K562 (cell line): ENCODE data around the gene TCFL5. TPM values are rescaled to one million over a fixed set of nuclear protein-coding genes. Genes with fewer than 3 reads are reported as not detected.

Experiments used
- CGGBP1 ChIP-seq: fragments of 250-450 bp; sonication (Bioruptor Pico); IDR thresholded peaks from 2 replicates; pipeline ENCODE4 v1.9.0; 2021; ENCODE audit warnings: mild to moderate bottlenecking
- CREB5 ChIP-seq: fragments of 250-450 bp; sonication (Bioruptor Pico); IDR thresholded peaks from 2 replicates; pipeline ENCODE4 v1.5.0; 2020; ENCODE audit warnings: mild to moderate bottlenecking
- KLF16 ChIP-seq: IDR thresholded peaks from 2 replicates; pipeline ENCODE4 v1.6.1; 2016; ENCODE audit warnings: antibody characterized with exemption
- MITF ChIP-seq: IDR thresholded peaks from 2 replicates; pipeline ENCODE4 v1.6.1; 2014; ENCODE audit warnings: antibody characterized with exemption
- NFE2 ChIP-seq: IDR thresholded peaks from 2 replicates; pipeline ENCODE4 v1.6.1; 2014; ENCODE audit warnings: antibody characterized with exemption, low read depth
- NKRF ChIP-seq: fragments of 450-650 bp; IDR thresholded peaks from 2 replicates; pipeline ENCODE4 v1.6.1; 2016; ENCODE audit warnings: borderline replicate concordance
- PCBP2 ChIP-seq: fragments of 200-400 bp; formaldehyde crosslinking; IDR thresholded peaks from 2 replicates; pipeline ENCODE4 v1.6.1; 2018; ENCODE audit warnings: low read length, low read depth, mild to moderate bottlenecking, moderate library complexity; ENCODE audit not compliant: poor library complexity, severe bottlenecking
- PHF8 ChIP-seq: fragments of 200-600 bp; sonication (generic); IDR thresholded peaks from 2 replicates; pipeline ENCODE4 v1.6.1; 2012; ENCODE audit warnings: mixed run types, mild to moderate bottlenecking, inconsistent platforms, low read length, moderate library complexity, borderline replicate concordance
- RBM39 ChIP-seq: fragments of 200-400 bp; formaldehyde crosslinking; optimal IDR thresholded peaks from 2 replicates; pipeline ENCODE3; 2018; ENCODE audit warnings: low read depth, low read length
- TAL1 ChIP-seq: fragments of 450-650 bp; IDR thresholded peaks from 2 replicates; pipeline ENCODE4 v1.6.1; 2016; ENCODE audit warnings: mild to moderate bottlenecking
- ZNF407 ChIP-seq: fragments of 450-650 bp; IDR thresholded peaks from 2 replicates; pipeline ENCODE4 v1.6.1; 2016; ENCODE audit warnings: low read depth
- ZNF77 ChIP-seq: fragments of 250-450 bp; sonication (Bioruptor Pico); IDR thresholded peaks from 2 replicates; pipeline ENCODE4 v1.5.0; 2020
- polyA plus RNA-seq, 8 experiments: library from polyadenylated mRNA; depleted of rRNA in 4 of 8; stranded (reverse) in 5 of 8; unstranded in 3 of 8; fragments of >200 nt; fragmentation: Nextera tagmentation in 2 of 8; fragmentation: Illumina TruSeq in 1 of 8; extraction: Ambion mirVana in 2 of 8; extraction: Trizol in 1 of 8; gene quantifications; 2 replicates each; pipeline versions ENCODE4 v1.2.1 to v1.2.3, GENCODE V29; 2011 to 2014; ENCODE audit warnings: inconsistent platforms in 1 of 8, missing spikeins in 1 of 8
- total RNA-seq, 7 experiments: library from RNA; depleted of rRNA in 6 of 7; stranded (reverse); fragments of >200 nt in 6 of 7; fragmentation: Illumina TruSeq in 2 of 7; extraction: Trizol in 2 of 7; gene quantifications; 2 replicates each; pipeline versions ENCODE4 v1.2.1 to v1.2.3, GENCODE V29; 2011 to 2021; ENCODE audit warnings: low replicate concordance in 1 of 7

Gene TCFL5
- total and polyA plus RNA-seq, 9 of the 15 experiments (the other 6 are each of a cell fraction or from before 2014, with no cell fraction given): 1.00 to 12.6 (median 9.1) TPM

GRCh38 chr20:62864207-62864606 lies 2.6 kb upstream of the TCFL5 start (continued):
- TF ChIP-seq KLF16 (no peak), MITF (no peak), NFE2 (0 out of 2 replicates have a peak, but pooled peaks have one; percentile 13), NKRF (no peak), CREB5 (no peak), ZNF407 (no peak), ZNF77 (CRISPR knock-in tag) (no peak), TAL1 (no peak), PHF8 (no peak), PCBP2 (no peak), RBM39 (no peak), CGGBP1 (CRISPR knock-in tag) (no peak)
